ENCODE data around the gene SPNS3.

The SPNS3 gene

DNA sequence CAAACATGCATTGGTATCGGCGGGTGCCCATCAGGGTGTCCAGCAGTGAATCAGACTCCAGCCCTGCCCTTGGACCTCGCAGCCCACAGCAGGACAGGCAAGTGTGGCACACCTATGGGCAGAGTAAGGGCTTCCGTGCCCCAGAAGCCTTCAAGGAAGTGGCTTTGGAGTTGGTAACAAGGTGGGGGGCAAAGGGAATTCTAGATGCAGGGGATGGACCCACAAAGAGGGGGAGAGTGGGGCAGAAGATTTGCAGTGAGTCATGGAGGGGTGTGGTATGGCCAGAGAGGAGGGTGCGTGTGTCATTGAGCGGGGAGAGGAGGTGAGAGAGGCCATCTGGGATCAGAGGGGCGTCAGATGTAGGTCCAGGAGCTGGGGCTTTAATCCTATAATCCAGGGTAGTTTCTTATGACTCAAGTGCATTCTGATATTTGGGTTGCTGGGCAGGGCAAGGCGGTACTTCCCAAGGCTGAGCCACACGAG, 56.4 kb downstream of the SPNS3 start:
- no peak for DNase-seq (ENCODE audit: low read depth in 1 of 2, low spot score in 1 of 2)
- in situ Hi-C loops (cut with HindIII; ENCODE audit: low pct_unique_long_range_greater_than_20kb, low sequenced_read_pairs) = no loop called here
- no peak for TF ChIP-seq JUND (IDR thresholded peaks at IDR 0.05; ENCODE audit: low read depth)

GRCh38 chr17:4490637-4491061, 56.9 kb downstream of the SPNS3 start:
- in situ Hi-C loops (cut with HindIII; ENCODE audit: low pct_unique_long_range_greater_than_20kb, low sequenced_read_pairs) = no loop called here
- no peak for TF ChIP-seq JUND (IDR thresholded peaks at IDR 0.05; ENCODE audit: low read depth)
- peak; percentile 60 to 92 for DNase-seq (ENCODE audit: low read depth in 1 of 2, low spot score in 1 of 2)

GRCh38 chr17:4492721-4493561, 59.2 kb downstream of the SPNS3 start:
- no peak for TF ChIP-seq JUND (IDR thresholded peaks at IDR 0.05; ENCODE audit: low read depth)
- DNase-seq (ENCODE audit: low read depth in 1 of 2, low spot score in 1 of 2) = peak in 1 of 2 experiments; percentile 77
- in situ Hi-C loops (cut with HindIII; ENCODE audit: low pct_unique_long_range_greater_than_20kb, low sequenced_read_pairs) = no loop called here

DNA sequence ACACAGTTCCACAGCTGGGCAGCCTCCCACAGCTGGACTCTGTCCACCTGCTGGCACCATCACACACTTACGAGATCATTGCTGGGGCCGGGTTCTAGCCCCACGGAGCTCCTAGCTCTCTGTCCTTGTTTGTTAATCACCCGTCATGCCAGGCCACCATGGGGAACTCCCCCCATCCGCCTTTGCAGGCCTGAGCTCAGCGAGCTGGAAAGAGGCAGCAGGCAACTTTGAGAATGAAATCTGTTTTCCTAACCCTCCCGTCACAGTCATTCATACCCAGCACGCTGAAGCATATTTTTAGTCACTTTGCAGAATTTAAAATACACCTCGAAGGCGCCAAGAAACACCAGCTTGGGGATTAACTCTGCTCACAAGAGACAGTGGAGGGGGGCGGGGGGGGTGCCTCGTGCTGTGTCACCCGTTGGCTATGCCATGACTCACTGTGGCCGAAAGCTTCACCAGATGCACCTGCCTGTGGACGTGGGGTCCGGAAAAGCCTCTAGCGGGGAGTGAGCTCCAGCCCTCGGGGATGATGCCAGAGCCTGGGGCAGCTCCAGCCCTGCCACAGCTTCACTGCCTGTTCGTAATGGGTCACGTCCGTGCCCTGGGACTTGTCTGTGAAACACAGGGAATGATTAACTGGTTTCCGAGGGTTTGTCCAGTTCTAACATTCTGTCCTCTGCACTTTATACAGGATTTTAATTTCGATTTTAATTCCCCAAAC, 63.5 kb downstream of the SPNS3 start:
- TF ChIP-seq JUND (IDR thresholded peaks at IDR 0.05; ENCODE audit: low read depth) = no peak
- DNase-seq (ENCODE audit: low read depth in 1 of 2, low spot score in 1 of 2) = no peak
- in situ Hi-C loops (cut with HindIII; ENCODE audit: low pct_unique_long_range_greater_than_20kb, low sequenced_read_pairs) = no loop called here

DNA sequence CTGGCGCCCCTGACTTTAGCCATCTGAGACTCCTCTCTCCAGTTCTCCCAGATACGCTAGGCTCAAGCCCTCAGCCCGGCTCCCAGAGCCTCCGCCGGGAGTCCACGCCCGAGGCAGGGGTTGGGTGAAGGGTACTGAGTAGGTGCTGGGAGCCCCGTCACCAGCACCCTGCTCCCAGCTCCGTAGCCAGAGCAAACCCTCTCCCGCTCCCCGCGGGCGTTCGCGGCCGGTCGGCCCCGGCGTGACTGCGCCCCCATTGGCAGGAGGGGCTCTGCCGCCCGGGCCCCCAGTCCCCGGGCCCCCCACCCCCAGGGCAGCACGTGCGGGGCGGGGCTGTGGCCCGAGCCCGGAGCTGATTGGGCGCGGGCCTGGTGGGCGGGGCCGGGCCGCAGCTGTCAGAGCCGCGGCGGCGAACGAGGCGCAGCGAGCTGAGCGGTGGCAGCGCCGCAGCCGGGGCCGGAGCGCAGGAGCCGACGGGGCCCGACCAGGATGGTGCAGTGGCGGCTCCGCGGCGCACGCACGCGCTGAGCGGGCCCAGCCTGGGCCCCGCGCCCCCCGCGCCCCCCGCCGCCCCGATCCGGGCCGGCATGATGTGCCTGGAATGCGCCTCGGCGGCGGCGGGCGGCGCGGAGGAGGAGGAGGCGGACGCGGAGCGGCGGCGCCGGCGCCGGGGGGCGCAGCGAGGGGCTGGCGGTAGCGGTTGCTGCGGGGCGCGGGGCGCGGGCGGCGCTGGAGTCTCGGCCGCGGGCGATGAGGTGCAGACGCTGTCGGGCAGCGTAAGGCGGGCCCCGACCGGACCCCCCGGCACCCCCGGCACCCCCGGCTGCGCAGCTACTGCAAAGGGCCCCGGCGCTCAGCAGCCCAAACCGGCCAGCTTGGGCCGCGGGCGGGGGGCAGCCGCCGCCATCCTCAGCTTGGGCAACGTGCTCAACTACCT, 65.0 kb downstream of the SPNS3 start, which contains the start of gene SPNS2:
Gene SPNS2, plus strand, starts transcription at position 421 of the 937 bp plus-strand sequence. Its CDS starts 167 bp downstream, at position 588.
- in situ Hi-C loops (cut with HindIII; ENCODE audit: low pct_unique_long_range_greater_than_20kb, low sequenced_read_pairs) = no loop called here
- DNase-seq (ENCODE audit: low read depth in 1 of 2, low spot score in 1 of 2) = peak; percentile 71 to 90

DNA sequence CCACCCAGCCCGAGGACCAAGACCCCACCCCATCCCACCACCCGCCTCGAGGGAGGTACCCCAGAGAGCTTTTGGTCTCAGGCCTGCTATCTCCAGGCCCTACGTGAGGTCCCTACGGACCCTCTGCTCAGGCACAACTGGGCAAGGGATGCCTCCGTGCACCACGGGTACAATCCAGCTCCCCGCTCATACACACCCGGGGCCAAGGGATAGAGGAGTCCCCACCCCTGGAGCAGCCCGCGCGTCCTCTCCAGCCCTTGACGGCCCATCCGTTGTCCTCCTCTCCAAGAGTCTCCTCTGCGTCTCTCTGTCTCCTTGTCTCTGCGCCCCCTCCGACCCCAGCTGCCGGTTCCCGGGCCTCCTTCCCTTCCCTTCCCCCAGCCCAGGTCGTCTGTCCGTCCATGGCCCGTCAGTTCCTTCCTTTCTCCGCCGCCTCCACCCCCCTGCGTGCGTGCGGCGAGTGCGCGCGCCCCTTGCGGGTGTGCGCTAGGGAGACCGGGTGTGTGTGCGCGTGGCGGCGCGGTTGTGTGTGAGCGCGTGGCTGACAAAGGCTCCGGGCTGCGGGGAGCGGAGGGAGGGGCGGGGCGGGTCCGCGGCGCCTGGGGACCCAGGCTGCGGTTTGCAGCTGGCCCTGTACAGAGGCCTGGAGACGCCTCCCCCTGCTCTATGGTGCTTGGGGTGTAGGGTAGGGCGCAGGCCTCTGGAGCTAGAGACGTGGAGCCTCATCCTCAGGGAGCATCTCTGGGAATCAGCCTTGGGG, 65.9 kb downstream of the SPNS3 start:
- in situ Hi-C loops (cut with HindIII; ENCODE audit: low pct_unique_long_range_greater_than_20kb, low sequenced_read_pairs) = no loop called here
- TF ChIP-seq JUND (IDR thresholded peaks at IDR 0.05; ENCODE audit: low read depth) = no peak
- peak in 1 of 2 experiments; percentile 52 for DNase-seq (ENCODE audit: low read depth in 1 of 2, low spot score in 1 of 2)

More for the DNA sequence above, 65.0 kb downstream of the SPNS3 start, which contains the start of gene SPNS2:
- no peak for TF ChIP-seq JUND (IDR thresholded peaks at IDR 0.05; ENCODE audit: low read depth)

GRCh38 chr17:4500191-4500571, 66.4 kb downstream of the SPNS3 start:
- no peak for TF ChIP-seq JUND (IDR thresholded peaks at IDR 0.05; ENCODE audit: low read depth)
- DNase-seq (ENCODE audit: low read depth in 1 of 2, low spot score in 1 of 2) = no peak
- in situ Hi-C loops (cut with HindIII; ENCODE audit: low pct_unique_long_range_greater_than_20kb, low sequenced_read_pairs) = no loop called here

DNA sequence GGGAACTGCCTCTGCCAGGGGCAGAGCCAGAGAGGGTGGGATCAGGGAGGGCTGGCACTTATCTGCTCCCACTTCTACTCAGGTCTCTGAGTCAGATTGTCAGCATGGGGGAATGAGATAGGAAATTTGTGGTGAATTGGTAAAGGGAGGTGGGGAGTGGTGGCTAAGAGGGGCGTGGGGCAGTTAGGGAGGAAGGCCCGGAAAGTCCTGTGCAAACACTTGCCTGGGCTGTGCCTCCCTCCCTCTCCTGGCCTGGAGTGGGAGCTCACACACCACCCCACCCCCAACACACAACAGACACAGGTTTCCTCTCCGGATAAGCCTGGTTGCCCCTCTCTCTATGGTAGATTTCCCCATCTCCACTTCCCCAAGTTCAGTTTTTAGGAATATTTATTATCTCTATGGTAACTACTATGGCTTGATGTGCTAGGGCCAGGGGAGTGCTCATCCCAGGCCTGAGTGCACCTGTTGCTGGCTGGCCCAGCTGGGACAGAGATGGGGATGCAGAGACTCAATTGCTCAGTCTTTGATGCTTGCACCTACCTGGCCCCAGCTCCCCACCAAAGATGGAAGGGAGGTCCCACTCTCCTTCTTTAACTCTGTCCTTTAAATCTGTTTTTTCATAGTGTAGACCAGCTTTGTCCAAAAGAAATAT, 67.7 kb downstream of the SPNS3 start:
- DNase-seq (ENCODE audit: low read depth in 1 of 2, low spot score in 1 of 2) = no peak
- in situ Hi-C loops (cut with HindIII; ENCODE audit: low pct_unique_long_range_greater_than_20kb, low sequenced_read_pairs) = no loop called here
- TF ChIP-seq JUND (IDR thresholded peaks at IDR 0.05; ENCODE audit: low read depth) = no peak

GRCh38 chr17:4502466-4503154, 68.9 kb downstream of the SPNS3 start:
- no peak for DNase-seq (ENCODE audit: low read depth in 1 of 2, low spot score in 1 of 2)
- TF ChIP-seq JUND (IDR thresholded peaks at IDR 0.05; ENCODE audit: low read depth) = no peak
- in situ Hi-C loops (cut with HindIII; ENCODE audit: low pct_unique_long_range_greater_than_20kb, low sequenced_read_pairs) = no loop called here

- in situ Hi-C loops (cut with HindIII; ENCODE audit: low pct_unique_long_range_greater_than_20kb, low sequenced_read_pairs) = no loop called here
- DNase-seq (ENCODE audit: low read depth in 1 of 2, low spot score in 1 of 2) = no peak
- no peak for TF ChIP-seq JUND (IDR thresholded peaks at IDR 0.05; ENCODE audit: low read depth)
These were observed 69.7 kb downstream of the SPNS3 start for GRCh38 chr17:4503283-4504025.
